BE2C (cell line): Measurements from ENCODE around the gene TET3.

ENCODE experiments used
- DNase-seq: peaks from one replicate; pipeline ENCODE4 v3.0.0-alpha.2; 2020
- H3K27me3 ChIP-seq: fragments of 250-450 bp; sonication (Bioruptor Pico); 2 replicates; pipeline ENCODE4 v1.5.1; 2020; ENCODE audit warnings: mild to moderate bottlenecking
- H3K36me3 ChIP-seq: fragments of 250-450 bp; sonication (Bioruptor Pico); 2 replicates; pipeline ENCODE4 v1.5.1; 2020; ENCODE audit warnings: mild to moderate bottlenecking
- H3K4me1 ChIP-seq: fragments of 250-450 bp; sonication (Bioruptor Pico); 2 replicates; pipeline ENCODE4 v1.5.1; 2020
- H3K4me3 ChIP-seq: 2 replicates; pipeline ENCODE4 v1.5.1; 2011; ENCODE audit warnings: low read depth, low read length
- H3K9me3 ChIP-seq: fragments of 250-450 bp; sonication (Bioruptor Pico); 2 replicates; pipeline ENCODE4 v1.5.1; 2020
- CTCF ChIP-seq: IDR thresholded peaks from 2 replicates; pipeline ENCODE4 v1.5.1; 2012; ENCODE audit warnings: mild to moderate bottlenecking, low read depth, low read length

TET3 gene

DNA sequence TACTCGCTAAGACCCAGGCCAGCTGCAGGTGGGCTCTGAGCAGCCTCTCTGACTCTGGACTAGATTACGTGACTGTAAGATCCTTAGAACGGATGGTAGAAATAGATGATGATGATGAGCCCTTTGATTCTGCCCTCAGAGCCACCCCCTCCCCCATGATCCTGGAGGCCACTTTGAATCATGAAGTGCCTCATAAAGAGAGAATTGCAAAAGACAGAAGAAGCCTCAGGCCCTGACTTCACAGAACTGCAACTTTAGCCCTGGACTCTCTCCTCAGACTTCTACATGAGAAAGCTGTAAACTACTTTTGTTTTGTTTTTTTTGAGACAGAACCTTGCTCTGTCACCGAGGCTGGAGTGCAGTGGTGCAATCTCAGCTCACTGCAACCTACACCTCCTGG lies 15.4 kb upstream of the TET3 start:
- no peak for DNase-seq
- no peaks in the 10 kb centered on the region for H3K36me3 ChIP-seq
- H3K4me3 ChIP-seq, result no peak overlapping the region
- H3K4me1 ChIP-seq, result peaks cover 20% of the 10 kb centered on the region
- no peaks in the 10 kb centered on the region for H3K9me3 ChIP-seq
- TF ChIP-seq CTCF, result no peak
- H3K27me3 ChIP-seq, result no peaks in the 10 kb centered on the region

DNA sequence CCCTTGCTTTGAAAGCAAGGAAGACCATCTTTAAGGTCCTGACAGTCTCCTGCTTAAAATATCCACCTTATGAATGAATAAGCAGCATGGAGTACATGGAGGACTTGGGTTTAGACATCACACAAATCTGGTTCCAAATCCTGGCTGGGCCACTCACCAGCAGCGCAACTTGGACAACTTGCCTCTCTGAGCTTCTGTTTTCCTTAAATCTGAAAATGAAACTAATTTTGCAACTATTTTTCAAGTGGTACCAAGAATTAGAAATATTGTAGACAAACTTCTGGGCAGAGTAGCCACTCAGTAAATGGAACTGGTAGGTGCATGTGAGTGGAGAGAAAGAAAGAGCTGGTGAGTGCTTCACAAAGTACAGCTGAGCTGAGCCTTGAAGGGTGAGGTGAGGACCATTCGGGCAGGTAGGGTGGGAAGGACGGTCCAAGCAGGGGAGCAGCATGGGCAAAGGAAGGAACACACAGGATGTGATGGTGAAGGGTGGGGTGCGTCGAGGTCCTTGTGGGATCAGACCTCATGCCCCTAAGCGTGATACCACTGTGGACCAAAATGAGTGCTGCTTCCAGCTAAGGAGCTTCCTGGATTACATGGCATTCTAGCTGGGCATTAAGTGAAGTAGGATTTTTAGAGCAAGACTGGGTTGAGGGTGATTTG lies 14.4 kb upstream of the TET3 start:
- H3K27me3 ChIP-seq, result no peaks in the 10 kb centered on the region
- H3K4me1 ChIP-seq, result peaks cover 20% of the 10 kb centered on the region
- no peak for TF ChIP-seq CTCF
- H3K9me3 ChIP-seq, result no peaks in the 10 kb centered on the region
- H3K36me3 ChIP-seq, result no peaks in the 10 kb centered on the region
- DNase-seq, result no peak
- H3K4me3 ChIP-seq, result no peak overlapping the region

- H3K36me3 ChIP-seq, result no peaks in the 10 kb centered on the region
- no peak overlapping the region for H3K4me3 ChIP-seq
- DNase-seq, result peak; percentile 72
- no peaks in the 10 kb centered on the region for H3K9me3 ChIP-seq
- H3K4me1 ChIP-seq, result peaks cover 20% of the 10 kb centered on the region
- no peak for TF ChIP-seq CTCF
- no peaks in the 10 kb centered on the region for H3K27me3 ChIP-seq
These were observed 13.7 kb upstream of the TET3 start for GRCh38 chr2:73970850-73971471.

GRCh38 chr2:73971722-73972121 lies 13.0 kb upstream of the TET3 start:
- Histone ChIP-seq H3K36me3 (no peaks in the 10 kb centered on the region), H3K4me1 (peaks cover 20% of the 10 kb centered on the region), H3K4me3 (no peak overlapping the region), H3K27me3 (no peaks in the 10 kb centered on the region), H3K9me3 (no peaks in the 10 kb centered on the region)
- TF ChIP-seq CTCF, result no peak
- no peak for DNase-seq

GRCh38 chr2:73972846-73973245 lies 11.9 kb upstream of the TET3 start:
- peak; percentile 26 for DNase-seq
- Histone ChIP-seq H3K4me3 (no peak overlapping the region), H3K4me1 (peaks cover 20% of the 10 kb centered on the region), H3K9me3 (no peaks in the 10 kb centered on the region), H3K36me3 (no peaks in the 10 kb centered on the region), H3K27me3 (no peaks in the 10 kb centered on the region)
- no peak for TF ChIP-seq CTCF

DNA sequence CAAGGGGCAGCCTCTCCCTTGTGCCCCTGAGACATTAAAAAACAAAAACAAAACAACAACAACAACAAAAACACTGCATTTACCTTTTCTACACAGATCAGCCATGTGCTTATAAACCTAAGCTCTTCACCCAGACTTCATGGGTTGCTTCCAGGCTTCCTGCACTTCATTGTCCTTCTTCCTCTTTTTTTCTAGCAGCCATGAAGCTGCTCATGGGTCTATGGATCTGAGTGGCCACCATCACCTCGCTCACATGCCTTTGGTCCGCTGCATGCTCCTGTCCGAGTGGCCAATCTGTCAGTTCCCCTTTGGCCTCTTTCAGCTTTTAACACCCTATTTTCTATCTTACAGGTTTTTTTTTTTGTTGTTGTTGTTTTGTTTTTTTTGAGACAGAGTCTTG lies 9.0 kb upstream of the TET3 start:
- H3K36me3 ChIP-seq, result no peaks in the 10 kb centered on the region
- peaks cover 12% of the 10 kb centered on the region for H3K4me1 ChIP-seq
- no peak for TF ChIP-seq CTCF
- DNase-seq, result no peak
- no peaks in the 10 kb centered on the region for H3K27me3 ChIP-seq
- H3K4me3 ChIP-seq, result no peak overlapping the region
- H3K9me3 ChIP-seq, result no peaks in the 10 kb centered on the region
